HG02938 (cell line): ENCODE measurements around the gene CMYA5.
"Not testable (repeated sequence)": the region's sequence is repeated elsewhere in the genome, so short reads cannot be mapped to it uniquely, and the experiment has no call there.

Experiments
- ATAC-seq: cut with Tn5 transposase; IDR thresholded peaks from one replicate; pipeline ENCODE4 v1.9.1; 2021; ENCODE audit warnings: mild to moderate bottlenecking, moderate library complexity; ENCODE audit not compliant: unreplicated experiment

The CMYA5 gene

DNA sequence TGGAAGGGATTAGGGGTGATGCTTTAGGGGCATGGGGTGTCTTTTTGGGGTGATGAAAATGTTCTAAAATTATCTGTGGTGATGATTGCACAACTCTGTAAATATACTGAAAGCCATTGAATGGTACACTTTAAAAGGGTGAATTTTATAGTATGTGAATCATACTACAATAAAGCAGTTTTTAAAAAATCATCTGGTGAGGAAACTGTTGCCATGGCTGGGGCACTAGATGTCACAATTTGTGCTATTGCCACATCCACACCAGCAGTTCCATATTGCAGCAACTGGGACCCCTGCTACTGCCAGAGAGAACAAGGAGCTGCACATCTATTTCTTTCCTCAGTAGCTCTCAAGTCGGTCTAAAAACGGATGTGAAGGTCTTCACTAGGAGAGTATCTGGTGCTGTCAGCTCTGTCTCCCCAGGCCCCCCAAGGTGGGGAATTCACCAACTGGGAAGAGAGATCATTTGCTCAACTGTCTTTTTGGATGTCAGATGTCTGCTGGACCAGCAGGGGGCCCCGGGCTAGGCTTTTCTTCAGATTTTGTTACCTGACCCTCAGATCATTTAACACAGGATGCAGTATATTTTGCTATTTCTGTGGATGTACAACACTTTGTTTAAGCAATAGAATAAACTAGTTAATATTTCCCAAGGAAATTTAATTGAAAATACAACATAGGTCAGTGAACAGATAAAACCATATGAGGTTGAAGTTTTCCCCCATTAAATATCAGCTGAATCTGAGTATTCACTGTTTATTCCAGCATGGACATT, 13.2 kb downstream of the CMYA5 start:
- no peak for ATAC-seq

DNA sequence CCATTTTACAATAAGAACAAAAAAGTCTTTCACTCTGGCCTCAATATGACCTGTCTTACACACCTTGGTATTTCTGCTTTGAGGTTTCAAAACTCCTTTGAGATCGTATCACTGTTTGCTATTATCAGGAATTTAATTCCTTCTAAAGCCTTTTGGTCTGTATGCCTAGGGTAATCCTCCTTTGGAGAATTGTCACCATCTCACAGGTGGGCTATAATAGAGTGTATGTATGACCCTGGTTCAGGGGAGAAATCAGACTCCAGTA, 13.7 kb downstream of the CMYA5 start:
- no peak for ATAC-seq

DNA sequence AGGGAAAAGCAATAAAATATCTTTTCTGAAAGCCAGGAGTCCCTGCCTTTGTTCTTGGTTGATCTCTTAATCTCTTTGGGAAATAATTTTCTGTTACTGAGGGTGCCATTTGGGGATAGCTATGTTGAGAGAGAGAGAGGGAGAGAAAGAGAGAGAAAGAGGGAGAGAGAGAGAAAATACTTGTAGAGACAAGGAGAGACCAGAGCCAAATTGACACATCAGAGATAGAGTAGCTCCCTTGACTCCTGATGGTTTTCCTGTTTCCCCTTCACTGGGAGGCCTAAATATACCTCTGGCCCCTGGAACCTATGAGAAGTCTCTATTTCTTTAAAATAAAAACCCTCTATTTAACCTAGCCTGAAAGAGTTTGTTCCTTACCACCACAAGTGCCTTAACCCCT, 14.9 kb downstream of the CMYA5 start:
- no peak for ATAC-seq

DNA sequence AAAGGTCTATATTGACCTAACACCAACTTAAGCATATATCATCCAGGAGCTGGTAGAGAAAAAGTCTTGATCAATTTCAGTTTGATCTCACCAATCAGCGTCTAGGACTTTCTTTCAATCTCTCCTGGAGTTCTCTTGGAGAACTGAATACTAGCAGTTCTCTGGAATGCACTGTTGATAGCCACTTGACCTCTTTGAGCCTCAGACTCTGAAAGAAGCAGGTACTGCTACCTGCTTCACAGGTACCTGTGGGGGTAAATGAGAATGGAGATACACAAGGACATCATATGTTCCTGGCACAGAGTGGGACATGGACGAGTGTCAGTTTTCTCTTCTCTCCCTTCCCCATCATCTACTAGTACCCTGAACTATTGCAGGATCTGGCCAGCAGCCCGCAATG, 16.0 kb downstream of the CMYA5 start:
- ATAC-seq, result no peak

DNA sequence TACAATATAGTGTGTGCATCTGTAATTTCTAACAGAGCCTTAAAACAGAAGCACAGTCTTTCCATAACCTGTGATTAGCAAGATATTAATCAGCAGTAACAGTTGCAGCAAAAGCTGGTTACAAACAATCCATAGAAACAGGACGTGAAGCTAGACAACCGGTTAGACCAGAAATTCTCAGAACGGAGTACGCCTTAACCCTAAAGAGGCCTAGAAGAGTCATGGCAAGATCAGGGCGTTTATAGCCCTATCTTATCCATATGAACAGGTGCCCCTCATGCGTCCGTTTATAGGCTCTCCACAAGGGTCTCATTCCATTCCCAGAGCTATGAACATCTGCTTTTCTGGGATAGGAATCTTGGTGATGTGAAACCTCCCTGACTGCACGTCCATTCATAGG, 16.7 kb downstream of the CMYA5 start:
- ATAC-seq, result not testable (repeated sequence)

DNA sequence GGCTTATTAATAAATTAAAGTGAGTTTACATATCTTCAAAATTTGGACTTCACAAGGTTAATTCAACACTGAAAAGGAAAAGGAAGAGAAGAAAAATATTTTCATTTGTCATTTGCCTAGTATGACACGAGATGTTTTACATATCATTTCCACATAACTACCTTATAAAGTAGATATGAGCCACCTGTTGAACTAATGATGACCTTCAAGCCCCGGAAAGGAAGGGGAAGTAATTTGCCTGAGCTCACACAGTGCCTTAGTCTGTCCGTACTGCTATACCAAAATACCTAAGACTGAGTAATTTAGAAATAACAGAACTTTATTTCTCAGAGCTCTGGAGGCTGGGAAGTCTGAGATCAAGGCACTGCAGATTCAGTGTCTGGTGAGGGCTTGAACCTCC, 17.9 kb downstream of the CMYA5 start:
- no peak for ATAC-seq

DNA sequence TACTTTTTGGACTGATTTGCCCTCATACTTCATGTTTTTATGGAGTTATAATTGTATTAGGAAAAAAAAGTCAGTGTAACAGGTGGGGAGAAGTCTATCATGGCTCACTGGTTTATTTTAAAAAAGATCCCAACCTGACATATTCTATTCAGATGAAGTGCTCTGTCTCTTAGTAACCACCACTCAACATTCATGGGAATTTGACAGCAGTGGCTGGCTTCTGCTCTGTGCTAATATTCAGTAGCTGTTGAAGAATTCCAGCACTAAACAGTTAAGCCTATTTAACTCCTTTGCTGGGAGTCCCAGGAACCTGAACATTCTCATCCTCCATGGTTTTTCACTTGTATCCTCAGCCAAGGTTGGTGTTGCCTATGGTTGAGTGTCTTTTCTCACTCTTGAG, 23.1 kb downstream of the CMYA5 start:
- ATAC-seq, result no peak

DNA sequence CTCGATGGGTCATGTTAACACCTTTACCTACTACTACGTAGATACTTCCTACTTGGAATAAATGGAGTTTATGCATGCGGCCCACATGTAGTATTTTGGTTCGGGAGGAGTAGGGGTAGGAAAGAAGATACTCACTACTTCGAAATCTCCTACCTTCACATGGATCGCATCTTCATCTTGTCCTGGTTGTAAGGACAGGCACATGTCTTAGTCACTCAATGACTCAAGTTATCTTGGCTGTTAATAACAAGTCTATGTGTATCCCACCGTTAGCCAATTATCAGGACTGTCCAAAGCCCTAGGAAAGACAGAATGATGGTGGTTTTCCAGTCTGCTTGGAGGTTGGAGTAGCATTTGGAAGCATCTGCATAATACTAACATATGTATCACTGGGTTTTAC, 24.1 kb downstream of the CMYA5 start:
- ATAC-seq, result no peak

DNA sequence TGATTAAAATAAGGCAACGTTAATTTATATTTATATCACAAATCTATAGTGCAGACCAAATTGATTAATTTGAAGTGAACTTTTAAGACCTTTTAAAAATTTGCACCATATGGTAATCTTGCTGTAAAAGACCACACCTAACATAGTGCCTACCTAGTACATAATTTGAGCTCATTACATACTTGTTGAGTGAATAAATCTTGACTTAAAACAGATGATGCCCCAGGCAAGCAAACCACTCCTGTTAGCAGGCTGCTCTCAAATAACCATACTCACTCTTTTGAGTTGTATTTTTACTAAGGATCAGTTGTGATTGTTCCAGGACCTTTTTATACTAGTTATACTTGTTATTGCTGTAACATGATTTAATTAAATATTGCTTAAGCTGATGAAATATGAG, 27.2 kb downstream of the CMYA5 start:
- no peak for ATAC-seq

DNA sequence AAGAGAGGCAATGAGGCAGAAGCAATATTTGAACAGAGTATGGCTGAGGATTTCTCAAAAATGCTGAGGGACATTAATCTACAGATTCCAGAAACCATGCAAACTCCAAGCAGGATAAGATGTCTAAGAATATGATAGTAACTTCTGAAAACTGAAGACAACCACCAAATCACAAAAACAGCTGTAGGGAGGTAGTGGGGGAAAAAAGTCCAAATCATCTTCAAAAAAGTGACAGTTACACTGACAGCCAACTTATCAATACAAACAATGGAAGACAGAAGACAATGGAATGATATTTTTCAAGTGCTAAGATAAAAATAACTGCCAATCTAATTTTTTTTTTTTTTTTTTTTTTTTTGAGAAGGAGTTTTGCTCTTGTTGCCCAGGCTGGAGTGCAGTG, 30.5 kb downstream of the CMYA5 start:
- no peak for ATAC-seq

DNA sequence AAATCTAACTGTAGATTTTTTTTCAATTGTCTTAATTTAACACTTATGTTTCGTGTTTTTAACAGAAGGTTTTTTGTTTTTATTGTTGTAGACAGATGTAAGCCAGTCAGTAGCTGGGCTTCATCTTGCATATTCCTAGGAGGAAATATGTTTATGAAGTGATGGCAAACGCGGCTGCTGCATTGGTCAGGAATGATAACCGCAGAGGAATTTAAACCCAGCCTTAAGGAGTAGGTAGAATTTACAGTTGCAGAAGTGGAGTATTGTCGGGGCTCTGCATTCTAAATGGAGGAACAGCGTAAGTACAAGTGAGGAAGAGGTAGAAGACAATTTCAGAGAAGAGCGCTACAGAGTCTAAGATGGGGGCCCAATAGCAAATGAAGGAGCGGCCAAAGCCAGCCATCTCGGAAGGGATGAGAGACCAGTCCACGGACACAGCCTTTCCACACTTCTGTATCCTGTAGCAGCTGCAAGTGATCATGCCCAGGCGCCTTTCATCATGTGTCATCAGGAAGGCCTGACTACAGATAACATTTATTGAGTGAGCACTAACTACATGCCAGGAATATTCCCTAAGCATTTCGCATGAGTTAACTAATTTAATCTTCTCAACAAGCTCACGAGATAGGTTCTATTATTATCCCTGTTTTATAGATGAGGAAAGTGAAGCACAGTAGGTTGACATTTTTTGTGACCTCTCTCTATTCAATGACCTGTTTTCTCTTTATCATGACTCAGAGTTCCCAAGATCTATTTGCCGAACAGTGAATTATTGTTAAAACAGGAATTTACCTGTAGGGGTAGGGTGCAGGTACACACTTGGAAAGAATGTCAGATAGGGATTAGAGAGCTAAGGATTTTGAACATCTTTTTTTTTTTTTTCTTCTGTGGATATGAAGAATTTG, 38.1 kb downstream of the CMYA5 start:
- ATAC-seq, result no peak

DNA sequence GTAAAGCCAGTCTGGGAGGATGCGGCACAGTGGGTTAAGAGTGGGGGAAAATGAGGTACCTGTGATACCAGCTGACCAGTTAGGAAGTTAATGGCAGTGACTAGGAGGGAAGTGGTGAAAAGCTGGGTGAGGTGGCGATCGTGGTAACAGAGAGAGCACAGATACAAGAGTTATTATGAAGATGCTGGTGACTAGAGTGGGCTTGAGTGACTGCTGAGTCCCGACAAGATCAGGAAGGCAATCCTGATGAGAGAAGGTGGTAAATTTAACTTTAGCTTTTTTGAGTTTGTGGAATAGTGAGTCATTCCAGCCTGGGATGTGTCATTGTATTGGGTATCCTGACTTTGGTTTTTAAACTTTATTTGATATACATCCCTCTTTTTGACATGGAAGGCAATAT, 38.8 kb downstream of the CMYA5 start:
- no peak for ATAC-seq

DNA sequence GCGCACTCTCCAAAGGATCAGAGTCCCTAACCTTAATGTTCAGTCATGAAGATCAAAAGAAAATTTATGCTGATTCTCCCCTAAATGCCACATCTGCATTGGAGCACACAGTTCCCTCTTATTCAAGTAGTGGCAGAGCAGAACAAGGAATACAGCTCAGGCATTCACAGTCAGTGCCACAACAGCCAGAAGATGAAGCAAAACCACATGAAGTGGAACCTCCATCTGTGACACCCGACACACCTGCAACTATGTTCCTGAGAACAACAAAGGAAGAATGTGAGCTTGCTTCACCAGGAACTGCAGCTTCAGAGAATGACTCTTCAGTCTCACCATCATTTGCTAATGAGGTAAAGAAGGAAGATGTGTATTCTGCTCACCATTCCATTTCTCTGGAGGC, 40.0 kb downstream of the CMYA5 start:
- ATAC-seq, result no peak

DNA sequence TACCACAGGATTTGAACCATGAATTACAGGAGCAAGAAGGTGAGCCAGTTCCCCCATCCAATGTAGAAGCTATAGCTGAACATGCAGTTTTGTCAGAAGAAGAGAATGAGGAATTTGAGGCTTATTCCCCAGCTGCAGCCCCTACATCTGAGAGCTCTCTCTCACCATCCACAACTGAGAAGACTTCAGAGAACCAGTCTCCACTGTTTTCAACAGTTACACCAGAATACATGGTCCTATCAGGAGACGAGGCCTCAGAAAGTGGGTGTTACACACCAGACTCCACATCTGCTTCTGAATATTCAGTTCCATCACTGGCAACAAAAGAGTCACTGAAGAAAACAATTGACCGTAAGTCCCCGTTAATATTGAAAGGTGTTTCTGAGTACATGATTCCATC, 40.9 kb downstream of the CMYA5 start:
- no peak for ATAC-seq

DNA sequence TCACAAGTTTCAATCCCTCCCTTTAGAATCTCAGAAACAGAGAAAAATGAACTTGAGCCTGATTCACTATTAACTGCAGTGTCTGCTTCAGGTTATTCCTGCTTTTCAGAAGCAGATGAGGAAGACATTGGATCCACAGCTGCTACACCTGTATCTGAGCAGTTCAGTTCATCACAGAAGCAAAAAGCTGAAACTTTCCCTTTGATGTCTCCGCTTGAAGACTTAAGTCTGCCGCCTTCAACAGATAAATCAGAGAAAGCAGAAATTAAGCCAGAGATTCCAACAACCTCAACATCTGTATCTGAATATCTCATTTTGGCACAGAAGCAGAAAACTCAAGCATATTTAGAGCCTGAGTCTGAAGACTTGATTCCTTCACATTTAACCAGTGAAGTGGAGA, 42.1 kb downstream of the CMYA5 start:
- no peak for ATAC-seq

DNA sequence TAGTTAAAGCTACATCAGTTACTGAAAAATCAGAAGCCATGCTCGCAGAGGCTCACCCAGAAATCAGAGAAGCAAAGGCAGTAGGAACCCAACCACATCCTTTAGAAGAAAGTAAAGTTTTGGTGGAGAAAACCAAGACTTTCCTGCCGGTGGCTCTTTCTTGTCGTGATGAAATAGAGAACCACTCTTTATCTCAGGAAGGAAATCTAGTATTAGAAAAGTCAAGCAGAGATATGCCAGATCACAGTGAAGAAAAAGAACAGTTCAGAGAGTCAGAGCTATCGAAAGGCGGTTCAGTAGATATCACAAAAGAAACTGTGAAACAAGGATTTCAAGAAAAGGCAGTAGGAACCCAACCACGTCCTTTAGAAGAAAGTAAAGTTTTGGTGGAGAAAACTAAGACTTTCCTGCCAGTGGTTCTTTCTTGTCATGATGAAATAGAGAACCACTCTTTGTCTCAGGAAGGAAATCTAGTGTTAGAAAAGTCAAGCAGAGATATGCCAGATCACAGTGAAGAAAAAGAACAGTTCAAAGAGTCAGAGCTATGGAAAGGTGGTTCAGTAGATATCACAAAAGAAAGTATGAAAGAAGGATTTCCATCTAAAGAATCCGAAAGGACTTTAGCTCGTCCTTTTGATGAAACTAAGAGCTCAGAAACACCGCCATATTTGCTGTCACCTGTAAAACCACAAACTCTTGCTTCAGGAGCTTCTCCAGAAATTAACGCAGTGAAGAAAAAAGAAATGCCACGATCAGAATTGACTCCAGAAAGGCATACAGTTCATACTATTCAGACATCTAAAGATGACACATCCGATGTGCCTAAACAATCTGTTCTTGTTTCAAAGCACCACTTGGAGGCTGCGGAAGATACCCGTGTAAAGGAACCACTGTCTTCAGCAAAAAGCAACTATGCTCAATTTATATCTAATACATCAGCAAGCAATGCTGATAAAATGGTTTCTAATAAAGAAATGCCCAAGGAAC, 47.2 kb downstream of the CMYA5 start:
- no peak for ATAC-seq

DNA sequence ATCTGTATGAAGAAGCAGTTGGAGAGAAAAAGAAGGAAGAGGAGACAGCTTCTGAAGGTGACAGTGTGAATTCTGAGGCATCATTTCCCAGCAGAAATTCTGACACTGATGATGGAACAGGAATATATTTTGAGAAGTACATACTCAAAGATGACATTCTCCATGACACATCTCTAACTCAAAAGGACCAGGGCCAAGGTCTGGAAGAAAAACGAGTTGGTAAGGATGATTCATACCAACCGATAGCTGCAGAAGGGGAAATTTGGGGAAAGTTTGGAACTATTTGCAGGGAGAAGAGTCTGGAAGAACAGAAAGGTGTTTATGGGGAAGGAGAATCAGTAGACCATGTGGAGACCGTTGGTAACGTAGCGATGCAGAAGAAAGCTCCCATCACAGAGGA, 48.7 kb downstream of the CMYA5 start:
- ATAC-seq, result no peak

DNA sequence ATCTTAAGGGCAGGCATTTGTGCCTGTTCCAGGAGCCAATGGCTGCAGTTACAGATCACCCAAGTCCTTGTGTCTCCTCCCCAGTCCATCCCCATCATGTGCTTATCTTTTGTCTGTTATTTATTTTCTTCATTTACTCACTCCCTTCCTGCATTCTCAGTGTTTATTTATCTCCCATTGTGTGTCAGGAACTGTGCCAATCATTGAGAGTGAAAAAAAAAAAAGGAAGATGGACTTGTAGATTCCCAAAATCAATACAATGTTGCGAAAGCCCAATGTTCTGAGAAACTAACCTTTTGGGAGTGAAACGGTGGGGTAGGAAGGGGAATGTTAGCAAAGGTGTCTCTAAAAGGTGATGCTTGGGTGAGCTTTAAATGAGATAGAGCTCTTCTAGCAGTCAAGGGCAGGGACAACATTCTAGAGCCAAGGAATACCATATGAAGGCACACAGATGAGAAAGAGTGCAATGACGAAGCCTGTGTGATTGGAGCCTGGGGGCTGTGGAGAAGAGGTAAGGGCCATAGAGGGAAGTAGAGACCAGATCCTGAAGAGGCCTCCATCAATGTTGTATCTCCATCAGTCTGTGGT, 53.0 kb downstream of the CMYA5 start:
- ATAC-seq, result no peak

DNA sequence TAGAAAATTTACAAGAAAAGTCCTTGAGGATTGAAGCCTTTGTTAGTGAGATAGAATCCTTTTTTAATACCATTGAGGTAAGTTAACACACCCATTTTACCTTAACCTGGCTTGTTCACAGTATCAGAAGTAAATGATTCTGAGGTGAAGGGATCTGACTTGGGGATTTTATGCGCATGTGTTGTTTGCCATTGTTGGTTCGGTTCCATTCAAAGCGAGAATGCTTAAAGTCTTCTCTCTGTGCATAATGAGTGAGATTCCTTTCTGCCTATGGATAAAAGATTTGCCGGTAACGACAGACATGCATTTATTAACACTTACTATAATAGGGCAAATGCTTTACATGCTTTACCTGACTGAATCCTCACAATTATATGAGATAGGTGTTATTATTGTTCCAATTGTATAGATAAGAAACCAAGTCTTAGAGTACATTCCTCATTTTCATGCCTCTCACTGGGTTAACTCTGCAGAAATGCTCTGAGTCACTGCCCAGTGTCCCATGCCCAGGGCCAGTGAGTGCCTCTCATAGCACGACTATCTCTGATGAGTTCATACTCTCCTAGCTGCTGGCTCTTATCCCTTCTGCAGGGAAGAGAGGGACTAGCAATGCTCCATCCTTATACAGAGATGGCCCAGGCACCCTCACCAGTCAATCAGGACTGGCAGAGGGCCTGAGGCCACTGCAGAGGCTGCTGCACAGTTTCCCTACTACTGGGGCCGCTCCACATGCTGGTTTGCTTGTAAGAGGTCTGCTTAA, 54.4 kb downstream of the CMYA5 start:
- ATAC-seq, result no peak

DNA sequence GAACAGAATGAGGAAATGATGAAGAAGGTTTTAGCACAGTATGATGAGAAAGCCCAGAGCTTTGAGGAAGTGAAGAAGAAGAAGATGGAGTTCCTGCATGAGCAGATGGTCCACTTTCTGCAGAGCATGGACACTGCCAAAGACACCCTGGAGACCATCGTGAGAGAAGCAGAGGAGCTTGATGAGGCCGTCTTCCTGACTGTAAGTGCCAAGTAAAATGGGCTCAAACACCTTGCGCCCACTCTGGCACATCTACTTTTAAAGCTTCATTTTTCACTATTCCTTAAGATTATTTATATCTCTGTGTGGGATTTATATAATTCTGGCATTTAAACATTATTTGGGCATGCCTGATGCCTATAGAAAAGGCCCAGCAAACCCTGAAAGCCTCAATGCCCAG, 55.6 kb downstream of the CMYA5 start:
- ATAC-seq, result no peak
